Measurements from ENCODE around the gene AAK1. TPM values are rescaled to one million over a fixed set of nuclear protein-coding genes. Genes with fewer than 3 reads are reported as not detected.
"Not testable (repeated sequence)": the region's sequence is repeated elsewhere in the genome, so short reads cannot be mapped to it uniquely, and the experiment has no call there.

Gene AAK1
- total and polyA plus RNA-seq, 7 experiments from 2014 or later, result 71.5 to 253 (median 191) TPM

GRCh38 chr2:69623236-69623635 is 20.3 kb downstream of the AAK1 start:
- peak overlapping the region in 7 of 9 donors; percentile 37 to 90 (median 80) for H3K27ac Mint-ChIP-seq
- ATAC-seq, result no peak
- Histone ChIP-seq H3K9me3 (ENCODE audit: control insufficient read depth in 2 of 3, low read length in 3 of 3) (no peaks in the 10 kb centered on the region), H3K27ac (ENCODE audit: low read depth, low read length) (peak overlapping the region; percentile 31), H3K4me1 (ENCODE audit: control insufficient read depth in 2 of 2, insufficient read depth in 2 of 2, low read length in 2 of 2) (peaks cover 60 to 77% of the 10 kb centered on the region in 2 donors), H3K27me3 (ENCODE audit: control insufficient read depth in 2 of 2, insufficient read depth in 2 of 2, low read length in 2 of 2) (no peaks in the 10 kb centered on the region), H3K36me3 (ENCODE audit: control insufficient read depth in 2 of 3, insufficient read depth in 3 of 3, low read length in 3 of 3) (no peaks in the 10 kb centered on the region), H3K4me3 (ENCODE audit: low read length) (no peak overlapping the region)
- ChIA-PET CTCF (interaction anchor here (0.8 kb wide), 1 partner anchor 20 kb away, joined by 3 read pairs; the partner anchor contains the start of gene AAK1), POLR2A (interaction anchor here (1.1 to 1.5 kb wide), 5 partner anchors 8 to 22 kb away, joined by 3 to 6 read pairs (median 4); no protein-coding TSS in a partner anchor)
- H3K9me3 Mint-ChIP-seq, result no peaks in the 10 kb centered on the region
- H3K4me3 Mint-ChIP-seq, result peak overlapping the region in 9 of 10 donors; percentile 51 to 84 (median 69)
- no peaks in the 10 kb centered on the region for H3K27me3 Mint-ChIP-seq
- H3K36me3 Mint-ChIP-seq, result peaks cover 0 to 15% (median 7%) of the 10 kb centered on the region in 5 donors
- intact Hi-C loops (cut with micrococcal nuclease), result no loop called here
- peaks cover 0 to 21% (median 0%) of the 10 kb centered on the region in 7 donors for H3K4me1 Mint-ChIP-seq
- DNase-seq, result no peak

- H3K36me3 ChIP-seq (ENCODE audit: control insufficient read depth in 2 of 3, insufficient read depth in 3 of 3, low read length in 3 of 3); H3K27me3 Mint-ChIP-seq; ATAC-seq; H3K9me3 Mint-ChIP-seq; H3K9me3 ChIP-seq (ENCODE audit: control insufficient read depth in 2 of 3, low read length in 3 of 3); intact Hi-C loops (cut with micrococcal nuclease); H3K4me3 ChIP-seq (ENCODE audit: low read length); H3K27me3 ChIP-seq (ENCODE audit: control insufficient read depth in 2 of 2, insufficient read depth in 2 of 2, low read length in 2 of 2): not testable (repeated sequence)
- peak overlapping the region in 7 of 9 donors; percentile 37 to 90 (median 80) for H3K27ac Mint-ChIP-seq
- peaks cover 0 to 15% (median 7%) of the 10 kb centered on the region in 5 donors for H3K36me3 Mint-ChIP-seq
- H3K4me1 Mint-ChIP-seq, result peaks cover 0 to 21% (median 0%) of the 10 kb centered on the region in 7 donors
- POLR2A ChIA-PET, result interaction anchor here (1.1 to 1.5 kb wide), 4 partner anchors 8 to 21 kb away, joined by 3 to 6 read pairs (median 4); no protein-coding TSS in a partner anchor
- CTCF ChIA-PET, result interaction anchor here (0.7 to 1.9 kb wide), 3 partner anchors 17 to 102 kb away, joined by 3 to 5 read pairs (median 3); partner anchors contain the start of gene AAK1
- peak in 2 of 9 donors; percentile 25 to 31 for DNase-seq
- H3K4me3 Mint-ChIP-seq, result peak overlapping the region in 9 of 10 donors; percentile 51 to 84 (median 69)
- peak overlapping the region; percentile 31 for H3K27ac ChIP-seq (ENCODE audit: low read depth, low read length)
- peaks cover 58 to 75% of the 10 kb centered on the region in 2 donors for H3K4me1 ChIP-seq (ENCODE audit: control insufficient read depth in 2 of 2, insufficient read depth in 2 of 2, low read length in 2 of 2)
Measured at GRCh38 chr2:69622805-69623204, 20.7 kb downstream of the AAK1 start.

- DNase-seq; H3K27ac ChIP-seq (ENCODE audit: low read depth, low read length); H3K9me3 ChIP-seq (ENCODE audit: control insufficient read depth in 2 of 3, low read length in 3 of 3); H3K9me3 Mint-ChIP-seq; H3K27me3 Mint-ChIP-seq; intact Hi-C loops (cut with micrococcal nuclease); H3K27me3 ChIP-seq (ENCODE audit: control insufficient read depth in 2 of 2, insufficient read depth in 2 of 2, low read length in 2 of 2); H3K4me3 ChIP-seq (ENCODE audit: low read length); ATAC-seq; H3K36me3 ChIP-seq (ENCODE audit: control insufficient read depth in 2 of 3, insufficient read depth in 3 of 3, low read length in 3 of 3): not testable (repeated sequence)
- peak overlapping the region in 5 of 10 donors; percentile 68 to 84 (median 72) for H3K4me3 Mint-ChIP-seq
- peak overlapping the region in 2 of 9 donors; percentile 71 to 80 for H3K27ac Mint-ChIP-seq
- H3K4me1 ChIP-seq (ENCODE audit: control insufficient read depth in 2 of 2, insufficient read depth in 2 of 2, low read length in 2 of 2), result peaks cover 59 to 75% of the 10 kb centered on the region in 2 donors
- CTCF ChIA-PET, result interaction anchor here (0.6 to 1.9 kb wide), 4 partner anchors 17 to 1021 kb away, joined by 3 to 5 read pairs (median 3); partner anchors contain the start of gene AAK1
- H3K36me3 Mint-ChIP-seq, result peaks cover 0 to 15% (median 7%) of the 10 kb centered on the region in 5 donors
- POLR2A ChIA-PET, result interaction anchor here (1.1 to 1.5 kb wide), 4 partner anchors 9 to 22 kb away, joined by 3 to 6 read pairs (median 4); no protein-coding TSS in a partner anchor
- H3K4me1 Mint-ChIP-seq, result peaks cover 0 to 21% (median 0%) of the 10 kb centered on the region in 7 donors
Measured at GRCh38 chr2:69622017-69622540, 21.5 kb downstream of the AAK1 start.

- Histone ChIP-seq H3K4me3 (ENCODE audit: low read length) (no peak overlapping the region), H3K9me3 (ENCODE audit: control insufficient read depth in 2 of 3, low read length in 3 of 3) (no peaks in the 10 kb centered on the region), H3K27ac (ENCODE audit: low read depth, low read length) (peak overlapping the region; percentile 33), H3K4me1 (ENCODE audit: control insufficient read depth in 2 of 2, insufficient read depth in 2 of 2, low read length in 2 of 2) (peaks cover 65 to 80% of the 10 kb centered on the region in 2 donors), H3K36me3 (ENCODE audit: control insufficient read depth in 2 of 3, insufficient read depth in 3 of 3, low read length in 3 of 3) (peaks cover 0 to 4% (median 0%) of the 10 kb centered on the region in 3 experiments), H3K27me3 (ENCODE audit: control insufficient read depth in 2 of 2, insufficient read depth in 2 of 2, low read length in 2 of 2) (no peaks in the 10 kb centered on the region)
- CTCF ChIA-PET, result interaction anchor here (0.6 to 1.9 kb wide), 3 partner anchors 18 to 1022 kb away, joined by 3 to 5 read pairs (median 4); no protein-coding TSS in a partner anchor
- H3K36me3 Mint-ChIP-seq, result peaks cover 0 to 19% (median 12%) of the 10 kb centered on the region in 5 donors
- H3K4me1 Mint-ChIP-seq, result peaks cover 0 to 26% (median 0%) of the 10 kb centered on the region in 7 donors
- H3K27me3 Mint-ChIP-seq, result no peaks in the 10 kb centered on the region
- H3K9me3 Mint-ChIP-seq, result no peaks in the 10 kb centered on the region
- DNase-seq, result no peak
- no peak for ATAC-seq
- peak overlapping the region in 5 of 10 donors; percentile 13 to 81 (median 70) for H3K4me3 Mint-ChIP-seq
- H3K27ac Mint-ChIP-seq, result peak overlapping the region in 5 of 9 donors; percentile 35 to 82 (median 71)
- POLR2A ChIA-PET, result interaction anchor here (1.6 to 5.4 kb wide), 2 partner anchors 10 to 22 kb away, joined by 8 to 45 read pairs; partner anchors contain the start of gene AAK1
- intact Hi-C loops (cut with micrococcal nuclease), result loop anchor here in 1 of 2 donors (2.0 kb wide), 2 partner anchors 55 to 75 kb away; no protein-coding TSS in a partner anchor
Measured at GRCh38 chr2:69621440-69621839, 22.1 kb downstream of the AAK1 start.

GRCh38 chr2:69620870-69621269 is 22.7 kb downstream of the AAK1 start:
- Mint-ChIP-seq H3K4me1 (peaks cover 0 to 26% (median 4%) of the 10 kb centered on the region in 7 donors), H3K36me3 (peaks cover 0 to 20% (median 12%) of the 10 kb centered on the region in 5 donors), H3K27me3 (no peaks in the 10 kb centered on the region), H3K9me3 (no peaks in the 10 kb centered on the region), H3K27ac (no peak overlapping the region), H3K4me3 (no peak overlapping the region)
- intact Hi-C loops (cut with micrococcal nuclease), result loop anchor here in 1 of 2 donors (1.0 to 2.0 kb wide), 3 partner anchors 7 to 76 kb away; no protein-coding TSS in a partner anchor
- peaks cover 69 to 83% of the 10 kb centered on the region in 2 donors for H3K4me1 ChIP-seq (ENCODE audit: control insufficient read depth in 2 of 2, insufficient read depth in 2 of 2, low read length in 2 of 2)
- H3K36me3 ChIP-seq (ENCODE audit: control insufficient read depth in 2 of 3, insufficient read depth in 3 of 3, low read length in 3 of 3), result peaks cover 0 to 4% (median 0%) of the 10 kb centered on the region in 3 experiments
- DNase-seq, result peak in 5 of 9 donors; percentile 25 to 32 (median 29)
- peak overlapping the region; percentile 34 for H3K4me3 ChIP-seq (ENCODE audit: low read length)
- peak; percentile 74 for ATAC-seq
- H3K9me3 ChIP-seq (ENCODE audit: control insufficient read depth in 2 of 3, low read length in 3 of 3), result no peaks in the 10 kb centered on the region
- POLR2A ChIA-PET, result interaction anchor here (1.6 to 5.4 kb wide), 2 partner anchors 11 to 22 kb away, joined by 8 to 45 read pairs; partner anchors contain the start of gene AAK1
- H3K27me3 ChIP-seq (ENCODE audit: control insufficient read depth in 2 of 2, insufficient read depth in 2 of 2, low read length in 2 of 2), result no peaks in the 10 kb centered on the region
- peak overlapping the region; percentile 52 for H3K27ac ChIP-seq (ENCODE audit: low read depth, low read length)
- CTCF ChIA-PET, result interaction anchor here (1.2 to 1.9 kb wide), 2 partner anchors 19 to 103 kb away, joined by 4 to 5 read pairs; no protein-coding TSS in a partner anchor

- ChIA-PET POLR2A (interaction anchor here (0.6 to 5.4 kb wide), 2 partner anchors 24 to 74 kb away, joined by 3 to 45 read pairs; partner anchors contain the start of gene AAK1), CTCF (interaction anchor here (0.6 to 1.0 kb wide), 3 partner anchors 30 to 54 kb away, joined by 3 read pairs; no protein-coding TSS in a partner anchor)
- H3K36me3 ChIP-seq (ENCODE audit: control insufficient read depth in 2 of 3, insufficient read depth in 3 of 3, low read length in 3 of 3), result peaks cover 0 to 9% (median 0%) of the 10 kb centered on the region in 3 experiments
- peak overlapping the region; percentile 34 for H3K4me3 ChIP-seq (ENCODE audit: low read length)
- no peaks in the 10 kb centered on the region for H3K27me3 ChIP-seq (ENCODE audit: control insufficient read depth in 2 of 2, insufficient read depth in 2 of 2, low read length in 2 of 2)
- Mint-ChIP-seq H3K27ac (no peak overlapping the region), H3K27me3 (no peaks in the 10 kb centered on the region), H3K4me3 (no peak overlapping the region), H3K36me3 (peaks cover under 1 to 32% (median 23%) of the 10 kb centered on the region in 5 donors), H3K4me1 (peaks cover 0 to 26% (median 15%) of the 10 kb centered on the region in 7 donors), H3K9me3 (peaks cover 0 to 3% (median 0%) of the 10 kb centered on the region in 11 donors)
- peaks cover 63 to 79% of the 10 kb centered on the region in 2 donors for H3K4me1 ChIP-seq (ENCODE audit: control insufficient read depth in 2 of 2, insufficient read depth in 2 of 2, low read length in 2 of 2)
- peak in 1 of 9 donors; percentile 23 for DNase-seq
- no peaks in the 10 kb centered on the region for H3K9me3 ChIP-seq (ENCODE audit: control insufficient read depth in 2 of 3, low read length in 3 of 3)
- intact Hi-C loops (cut with micrococcal nuclease), result loop anchor here (1.0 to 2.0 kb wide), 4 partner anchors 9 to 77 kb away; no protein-coding TSS in a partner anchor
- ATAC-seq, result peak; percentile 44
- peak overlapping the region; percentile 52 for H3K27ac ChIP-seq (ENCODE audit: low read depth, low read length)
Measured at GRCh38 chr2:69619725-69620124, 23.8 kb downstream of the AAK1 start.
